ENCODE data around the gene CBX5. TPM values are rescaled to one million over a fixed set of nuclear protein-coding genes. Genes with fewer than 3 reads are reported as not detected.

Gene CBX5
- total RNA-seq, 1 experiment from 2014 or later: 130 TPM

DNA sequence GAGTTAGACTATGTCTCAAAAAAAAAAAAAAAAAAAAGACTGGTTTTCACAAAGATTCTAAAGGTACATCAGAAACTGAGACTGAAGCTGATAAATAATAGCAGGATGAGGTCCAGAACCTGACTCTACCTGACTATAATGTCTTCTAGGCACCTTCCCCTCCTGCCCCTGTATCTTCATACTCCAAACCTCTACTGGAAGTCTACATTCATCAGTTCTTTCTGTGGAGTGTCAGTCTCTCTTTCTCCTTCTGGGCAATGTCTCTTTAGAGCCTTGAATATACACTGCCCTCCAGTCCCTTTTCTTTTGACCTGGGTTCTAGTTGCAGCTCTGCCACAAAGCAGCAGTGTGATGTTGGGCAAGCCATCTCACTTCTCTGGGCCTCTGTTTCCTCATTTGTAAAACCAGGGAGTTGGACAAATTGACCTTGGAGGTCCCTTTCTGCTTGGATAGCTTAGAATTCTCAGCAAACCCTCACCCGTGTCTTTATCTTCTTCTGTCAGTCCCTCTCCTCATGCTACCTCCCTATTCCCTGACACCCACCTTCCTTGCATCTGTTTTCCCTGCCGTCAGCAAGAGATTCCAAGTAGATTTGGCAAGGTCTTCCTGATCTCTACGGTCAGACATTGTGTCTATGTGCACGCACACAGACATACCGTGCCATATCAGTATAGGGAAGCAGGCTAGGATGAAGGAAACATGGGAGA, 16.6 kb upstream of the CBX5 start:
- in situ Hi-C loops (cut with HindIII; ENCODE audit: low pct_unique_long_range_greater_than_20kb, low sequenced_read_pairs): no loop called here
- BruUV-seq (replicated peaks): no TSS peak
- intact Hi-C loops (cut with micrococcal nuclease; ENCODE audit: unreplicated experiment): no loop called here

DNA sequence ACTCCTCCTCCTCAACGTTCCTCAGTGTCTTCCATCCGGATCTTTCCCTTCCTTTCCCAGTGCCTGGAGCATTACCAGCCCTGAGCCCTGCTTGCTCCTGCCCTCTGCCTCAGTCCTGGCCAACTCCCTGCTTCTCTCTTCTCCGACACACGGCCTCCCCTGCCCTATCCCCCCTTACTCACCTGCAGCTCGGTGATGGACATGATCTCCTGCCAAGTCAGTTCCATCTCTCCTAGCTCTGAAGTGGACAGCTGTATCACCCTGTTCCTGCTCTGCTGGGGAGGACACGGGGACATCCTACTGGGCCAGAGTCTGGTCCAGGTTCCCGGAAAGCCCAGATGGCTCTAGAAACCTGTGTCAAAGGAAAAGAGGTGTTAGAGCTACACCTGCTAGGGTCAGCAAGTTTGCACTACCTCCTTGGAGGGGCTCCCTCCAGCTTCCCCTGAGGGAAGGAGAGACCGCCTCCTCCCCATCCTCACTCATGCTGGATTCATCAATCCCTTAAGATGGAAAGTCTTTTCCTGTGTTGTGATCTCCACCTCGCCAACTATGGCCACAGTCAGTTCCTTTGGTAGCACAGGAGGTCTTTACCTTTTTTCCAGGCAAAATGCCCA, 15.1 kb upstream of the CBX5 start:
- Histone ChIP-seq H3K27ac (ENCODE audit: low read length) (no peak overlapping the region), H3K4me3 (ENCODE audit: low read depth in 2 of 2, low read length in 2 of 2) (no peak overlapping the region), H3K4me1 (ENCODE audit: control insufficient read depth, insufficient read depth, low read length) (no peaks in the 10 kb centered on the region; the same call in 1 of the 2 replicates), H3K36me3 (ENCODE audit: control insufficient read depth, insufficient read depth, low read length) (no peaks in the 10 kb centered on the region), H3K9me3 (ENCODE audit: control insufficient read depth, insufficient read depth, low read depth, low read length) (no peaks in the 10 kb centered on the region), H3K27me3 (ENCODE audit: control insufficient read depth, insufficient read depth, low read length) (peaks cover 8% of the 10 kb centered on the region; the same call in 1 of the 2 replicates)
- no peak for TF ChIP-seq SIN3A (IDR thresholded peaks at IDR 0.05; ENCODE audit: borderline replicate concordance, insufficient read depth, low read depth, low read length)
- no peak for TF ChIP-seq TCF7L2 (IDR thresholded peaks at IDR 0.05; ENCODE audit: low read depth, low read length)
- TF ChIP-seq, protein P1, sequence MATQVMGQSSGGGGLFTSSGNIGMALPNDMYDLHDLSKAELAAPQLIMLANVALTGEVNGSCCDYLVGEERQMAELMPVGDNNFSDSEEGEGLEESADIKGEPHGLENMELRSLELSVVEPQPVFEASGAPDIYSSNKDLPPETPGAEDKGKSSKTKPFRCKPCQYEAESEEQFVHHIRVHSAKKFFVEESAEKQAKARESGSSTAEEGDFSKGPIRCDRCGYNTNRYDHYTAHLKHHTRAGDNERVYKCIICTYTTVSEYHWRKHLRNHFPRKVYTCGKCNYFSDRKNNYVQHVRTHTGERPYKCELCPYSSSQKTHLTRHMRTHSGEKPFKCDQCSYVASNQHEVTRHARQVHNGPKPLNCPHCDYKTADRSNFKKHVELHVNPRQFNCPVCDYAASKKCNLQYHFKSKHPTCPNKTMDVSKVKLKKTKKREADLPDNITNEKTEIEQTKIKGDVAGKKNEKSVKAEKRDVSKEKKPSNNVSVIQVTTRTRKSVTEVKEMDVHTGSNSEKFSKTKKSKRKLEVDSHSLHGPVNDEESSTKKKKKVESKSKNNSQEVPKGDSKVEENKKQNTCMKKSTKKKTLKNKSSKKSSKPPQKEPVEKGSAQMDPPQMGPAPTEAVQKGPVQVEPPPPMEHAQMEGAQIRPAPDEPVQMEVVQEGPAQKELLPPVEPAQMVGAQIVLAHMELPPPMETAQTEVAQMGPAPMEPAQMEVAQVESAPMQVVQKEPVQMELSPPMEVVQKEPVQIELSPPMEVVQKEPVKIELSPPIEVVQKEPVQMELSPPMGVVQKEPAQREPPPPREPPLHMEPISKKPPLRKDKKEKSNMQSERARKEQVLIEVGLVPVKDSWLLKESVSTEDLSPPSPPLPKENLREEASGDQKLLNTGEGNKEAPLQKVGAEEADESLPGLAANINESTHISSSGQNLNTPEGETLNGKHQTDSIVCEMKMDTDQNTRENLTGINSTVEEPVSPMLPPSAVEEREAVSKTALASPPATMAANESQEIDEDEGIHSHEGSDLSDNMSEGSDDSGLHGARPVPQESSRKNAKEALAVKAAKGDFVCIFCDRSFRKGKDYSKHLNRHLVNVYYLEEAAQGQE (IDR thresholded peaks at IDR 0.05; ENCODE audit: insufficient read depth in 1 of 2, low read depth in 2 of 2, low read length in 1 of 2): no peak
- no peak for TF ChIP-seq POLR2AphosphoS5 (IDR thresholded peaks at IDR 0.05; ENCODE audit: low read depth, low read length)
- TF ChIP-seq, protein P2, sequence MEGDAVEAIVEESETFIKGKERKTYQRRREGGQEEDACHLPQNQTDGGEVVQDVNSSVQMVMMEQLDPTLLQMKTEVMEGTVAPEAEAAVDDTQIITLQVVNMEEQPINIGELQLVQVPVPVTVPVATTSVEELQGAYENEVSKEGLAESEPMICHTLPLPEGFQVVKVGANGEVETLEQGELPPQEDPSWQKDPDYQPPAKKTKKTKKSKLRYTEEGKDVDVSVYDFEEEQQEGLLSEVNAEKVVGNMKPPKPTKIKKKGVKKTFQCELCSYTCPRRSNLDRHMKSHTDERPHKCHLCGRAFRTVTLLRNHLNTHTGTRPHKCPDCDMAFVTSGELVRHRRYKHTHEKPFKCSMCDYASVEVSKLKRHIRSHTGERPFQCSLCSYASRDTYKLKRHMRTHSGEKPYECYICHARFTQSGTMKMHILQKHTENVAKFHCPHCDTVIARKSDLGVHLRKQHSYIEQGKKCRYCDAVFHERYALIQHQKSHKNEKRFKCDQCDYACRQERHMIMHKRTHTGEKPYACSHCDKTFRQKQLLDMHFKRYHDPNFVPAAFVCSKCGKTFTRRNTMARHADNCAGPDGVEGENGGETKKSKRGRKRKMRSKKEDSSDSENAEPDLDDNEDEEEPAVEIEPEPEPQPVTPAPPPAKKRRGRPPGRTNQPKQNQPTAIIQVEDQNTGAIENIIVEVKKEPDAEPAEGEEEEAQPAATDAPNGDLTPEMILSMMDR (IDR thresholded peaks at IDR 0.05): no peak
- ChIA-PET CTCF (interaction anchor here (2.7 kb wide), 1 partner anchor 29 kb away, joined by 23 read pairs; the partner anchor contains the start of gene COPZ1), POLR2A (no interaction called here)
- in situ Hi-C loops (cut with HindIII; ENCODE audit: low pct_unique_long_range_greater_than_20kb, low sequenced_read_pairs) (no loop called here), intact Hi-C loops (cut with micrococcal nuclease; ENCODE audit: unreplicated experiment) (no loop called here)
- no TSS peak for BruUV-seq (replicated peaks)
- DNase-seq (ENCODE audit: low read depth, low spot score) (no peak), ATAC-seq (peak; percentile 43)

More for the DNA sequence above, 16.6 kb upstream of the CBX5 start:
- H3K27me3 ChIP-seq (ENCODE audit: control insufficient read depth, insufficient read depth, low read length): peaks cover 13% of the 10 kb centered on the region; the same call in 1 of the 2 replicates
- DNase-seq (ENCODE audit: low read depth, low spot score) (no peak), ATAC-seq (no peak)
- H3K27ac ChIP-seq (ENCODE audit: low read length): no peak overlapping the region
- ChIA-PET CTCF (interaction anchor here (0.5 kb wide), 1 partner anchor 28 kb away, joined by 3 read pairs; the partner anchor contains the start of gene COPZ1), POLR2A (interaction anchor here (0.6 kb wide), 1 partner anchor 28 kb away, joined by 9 read pairs; the partner anchor contains the start of gene COPZ1)
- H3K4me3 ChIP-seq (ENCODE audit: low read depth in 2 of 2, low read length in 2 of 2): no peak overlapping the region
- no peaks in the 10 kb centered on the region for H3K36me3 ChIP-seq (ENCODE audit: control insufficient read depth, insufficient read depth, low read length)
- TF ChIP-seq, protein P2 (IDR thresholded peaks at IDR 0.05): no peak
- TF ChIP-seq TCF7L2 (IDR thresholded peaks at IDR 0.05; ENCODE audit: low read depth, low read length) (no peak), SIN3A (IDR thresholded peaks at IDR 0.05; ENCODE audit: borderline replicate concordance, insufficient read depth, low read depth, low read length) (no peak), POLR2AphosphoS5 (IDR thresholded peaks at IDR 0.05; ENCODE audit: low read depth, low read length) (no peak)
- TF ChIP-seq, protein P1 (IDR thresholded peaks at IDR 0.05; ENCODE audit: insufficient read depth in 1 of 2, low read depth in 2 of 2, low read length in 1 of 2): no peak
- peaks cover 14% of the 10 kb centered on the region for H3K4me1 ChIP-seq (ENCODE audit: control insufficient read depth, insufficient read depth, low read length)
- no peaks in the 10 kb centered on the region for H3K9me3 ChIP-seq (ENCODE audit: control insufficient read depth, insufficient read depth, low read depth, low read length)
